Endodermal cell (in vitro differentiated cells): ENCODE data around the gene SPINK14. TPM values are rescaled to one million over a fixed set of nuclear protein-coding genes. Genes with fewer than 3 reads are reported as not detected.

Experiments used
- DNase-seq: peaks from one replicate; pipeline ENCODE4 v3.0.0-alpha.2; 2017
- H3K27ac ChIP-seq: 2 replicates; pipeline ENCODE4 v1.5.1; 2013; ENCODE audit warnings: mild to moderate bottlenecking, low read depth, low read length, moderate library complexity
- H3K27me3 ChIP-seq: 2 replicates; pipeline ENCODE4 v1.6.1; 2013; ENCODE audit warnings: mild to moderate bottlenecking, low read length, moderate library complexity; ENCODE audit not compliant: insufficient read depth, control insufficient read depth, poor library complexity, severe bottlenecking
- H3K36me3 ChIP-seq: 2 replicates; pipeline ENCODE4 v1.7.0; 2013; ENCODE audit warnings: mild to moderate bottlenecking, low read length, moderate library complexity; ENCODE audit not compliant: control insufficient read depth, insufficient read depth
- H3K4me1 ChIP-seq: one replicate; pipeline ENCODE4 v1.7.0; 2013; ENCODE audit warnings: low read length; ENCODE audit not compliant: control insufficient read depth, insufficient read depth
- H3K4me3 ChIP-seq: 2 replicates; pipeline ENCODE4 v1.5.1; 2013; ENCODE audit warnings: mild to moderate bottlenecking, low read length, moderate library complexity
- H3K9ac ChIP-seq: 2 replicates; pipeline ENCODE4 v1.6.1; 2013; ENCODE audit warnings: mild to moderate bottlenecking, low read length, moderate library complexity; ENCODE audit not compliant: poor library complexity, severe bottlenecking; ENCODE audit errors: extremely low read depth
- H3K9me3 ChIP-seq: 2 replicates; pipeline ENCODE4 v1.6.1; 2013; ENCODE audit warnings: mild to moderate bottlenecking, low read length, moderate library complexity; ENCODE audit not compliant: control insufficient read depth
- H3K27ac Mint-ChIP-seq: 2 replicates; pipeline ENCODE4 v1.8.0; 2020; ENCODE audit warnings: mixed read lengths
- H3K27me3 Mint-ChIP-seq: 2 replicates; pipeline ENCODE4 v1.8.0; 2021; ENCODE audit warnings: mild to moderate bottlenecking, mixed read lengths; ENCODE audit not compliant: insufficient read depth
- H3K36me3 Mint-ChIP-seq: 2 replicates; pipeline ENCODE4 v1.8.0; 2020; ENCODE audit warnings: low read depth, mixed read lengths
- H3K4me1 Mint-ChIP-seq: 2 replicates; pipeline ENCODE4 v1.8.0; 2020; ENCODE audit warnings: mixed read lengths
- H3K4me3 Mint-ChIP-seq: 2 replicates; pipeline ENCODE4 v1.8.0; 2020; ENCODE audit warnings: mild to moderate bottlenecking, moderate library complexity, mixed read lengths
- H3K9me3 Mint-ChIP-seq: 2 replicates; pipeline ENCODE4 v1.8.0; 2020; ENCODE audit warnings: mild to moderate bottlenecking, mixed read lengths
- WGBS, 2 experiments: methylation state at CpG; one replicate each; pipeline versions ENCODE4 v1.1.5 to v1.1.7; 2013; ENCODE audit warnings: missing lambda C conversion rate in 2 of 2, mixed read lengths in 1 of 2; ENCODE audit not compliant: insufficient coverage in 1 of 2, insufficient read length in 1 of 2; 5-methylcytosine and 5-hydroxymethylcytosine counted together
- total RNA-seq, 2 donors: library from RNA; stranded (reverse); fragmentation: NEBNext Ultra II Directional in 1 of 2; extraction: Animal tissue kit (Norgen Biotek cat#: 25700) in 1 of 2; gene quantifications; 2 replicates in 1 of 2; 3 replicates in 1 of 2; pipeline ENCODE4 v1.2.1, GENCODE V29; 2021
- TF ChIP-seq, protein P1 (sequence below): fragments of 200-600 bp; sonication (generic); conservative IDR thresholded peaks from 2 replicates; pipeline ENCODE4 v1.5.0; 2021; ENCODE audit warnings: antibody characterized with exemption, mild to moderate bottlenecking

The SPINK14 gene
- total RNA-seq, 2 donors from 2014 or later: not detected

DNA sequence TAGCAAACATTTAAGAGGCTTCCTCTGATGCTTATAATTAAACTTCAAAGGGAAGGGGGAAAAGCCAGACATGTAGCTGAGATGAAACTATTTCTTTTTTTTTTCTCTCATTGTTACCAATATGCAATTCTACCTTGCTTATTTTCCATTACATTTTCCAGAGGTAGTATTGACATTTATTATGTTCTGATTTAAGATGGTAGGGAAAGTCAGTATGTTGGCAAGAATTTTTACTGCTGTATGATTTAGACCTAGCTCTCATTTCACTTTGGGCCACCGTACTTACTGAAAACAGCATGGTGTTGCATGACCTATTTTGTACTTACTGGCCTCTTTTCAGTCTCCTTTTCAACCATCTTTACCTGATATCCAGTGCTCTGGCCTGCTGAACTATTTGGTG lies 24.9 kb downstream of the SPINK14 start:
- Histone ChIP-seq H3K4me3 (no peak overlapping the region), H3K9ac (no peak overlapping the region), H3K27me3 (no peaks in the 10 kb centered on the region), H3K36me3 (no peaks in the 10 kb centered on the region), H3K4me1 (no peaks in the 10 kb centered on the region), H3K9me3 (no peaks in the 10 kb centered on the region), H3K27ac (no peak overlapping the region)
- Mint-ChIP-seq H3K27me3 (no peaks in the 10 kb centered on the region), H3K36me3 (no peaks in the 10 kb centered on the region), H3K4me3 (no peak overlapping the region), H3K4me1 (peaks cover 2% of the 10 kb centered on the region), H3K27ac (no peak overlapping the region), H3K9me3 (no peaks in the 10 kb centered on the region)
- WGBS, 2 experiments: 92 to 100% methylated on average over 1 of the region's 1 CpG
- DNase-seq: no peak
- TF ChIP-seq, protein P1, sequence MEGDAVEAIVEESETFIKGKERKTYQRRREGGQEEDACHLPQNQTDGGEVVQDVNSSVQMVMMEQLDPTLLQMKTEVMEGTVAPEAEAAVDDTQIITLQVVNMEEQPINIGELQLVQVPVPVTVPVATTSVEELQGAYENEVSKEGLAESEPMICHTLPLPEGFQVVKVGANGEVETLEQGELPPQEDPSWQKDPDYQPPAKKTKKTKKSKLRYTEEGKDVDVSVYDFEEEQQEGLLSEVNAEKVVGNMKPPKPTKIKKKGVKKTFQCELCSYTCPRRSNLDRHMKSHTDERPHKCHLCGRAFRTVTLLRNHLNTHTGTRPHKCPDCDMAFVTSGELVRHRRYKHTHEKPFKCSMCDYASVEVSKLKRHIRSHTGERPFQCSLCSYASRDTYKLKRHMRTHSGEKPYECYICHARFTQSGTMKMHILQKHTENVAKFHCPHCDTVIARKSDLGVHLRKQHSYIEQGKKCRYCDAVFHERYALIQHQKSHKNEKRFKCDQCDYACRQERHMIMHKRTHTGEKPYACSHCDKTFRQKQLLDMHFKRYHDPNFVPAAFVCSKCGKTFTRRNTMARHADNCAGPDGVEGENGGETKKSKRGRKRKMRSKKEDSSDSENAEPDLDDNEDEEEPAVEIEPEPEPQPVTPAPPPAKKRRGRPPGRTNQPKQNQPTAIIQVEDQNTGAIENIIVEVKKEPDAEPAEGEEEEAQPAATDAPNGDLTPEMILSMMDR: no peak

DNA sequence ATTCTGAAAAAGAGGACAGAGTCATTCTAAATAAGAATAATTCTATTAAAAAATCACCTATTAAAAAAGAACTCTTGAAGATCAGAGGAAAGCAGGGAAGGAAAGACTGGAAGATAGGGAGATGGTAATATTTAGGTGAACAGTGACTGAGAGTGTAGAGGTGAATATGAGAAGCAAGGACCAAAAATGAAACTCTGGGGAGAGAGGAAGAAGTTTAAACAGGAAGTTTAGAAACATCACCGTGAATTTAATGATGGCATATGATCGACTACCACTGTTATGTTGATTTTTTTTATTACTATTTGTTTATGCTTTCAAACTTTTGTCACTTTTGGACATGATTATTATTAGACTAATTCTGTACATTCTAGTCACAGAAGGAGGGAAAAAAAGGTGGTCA lies 32.8 kb downstream of the SPINK14 start:
- no peak overlapping the region for H3K4me3 Mint-ChIP-seq
- Histone ChIP-seq H3K9me3 (no peaks in the 10 kb centered on the region), H3K4me3 (no peak overlapping the region), H3K9ac (no peak overlapping the region), H3K27ac (no peak overlapping the region), H3K4me1 (no peaks in the 10 kb centered on the region), H3K27me3 (no peaks in the 10 kb centered on the region), H3K36me3 (no peaks in the 10 kb centered on the region)
- H3K9me3 Mint-ChIP-seq: no peaks in the 10 kb centered on the region
- TF ChIP-seq, protein P1: no peak
- peaks cover under 1% of the 10 kb centered on the region for H3K4me1 Mint-ChIP-seq
- no peak for DNase-seq
- H3K27me3 Mint-ChIP-seq: peaks cover 3% of the 10 kb centered on the region
- 94 to 96% methylated on average over 2 of the region's 2 CpGs for WGBS, 2 experiments
- H3K27ac Mint-ChIP-seq: no peak overlapping the region
- no peaks in the 10 kb centered on the region for H3K36me3 Mint-ChIP-seq

DNA sequence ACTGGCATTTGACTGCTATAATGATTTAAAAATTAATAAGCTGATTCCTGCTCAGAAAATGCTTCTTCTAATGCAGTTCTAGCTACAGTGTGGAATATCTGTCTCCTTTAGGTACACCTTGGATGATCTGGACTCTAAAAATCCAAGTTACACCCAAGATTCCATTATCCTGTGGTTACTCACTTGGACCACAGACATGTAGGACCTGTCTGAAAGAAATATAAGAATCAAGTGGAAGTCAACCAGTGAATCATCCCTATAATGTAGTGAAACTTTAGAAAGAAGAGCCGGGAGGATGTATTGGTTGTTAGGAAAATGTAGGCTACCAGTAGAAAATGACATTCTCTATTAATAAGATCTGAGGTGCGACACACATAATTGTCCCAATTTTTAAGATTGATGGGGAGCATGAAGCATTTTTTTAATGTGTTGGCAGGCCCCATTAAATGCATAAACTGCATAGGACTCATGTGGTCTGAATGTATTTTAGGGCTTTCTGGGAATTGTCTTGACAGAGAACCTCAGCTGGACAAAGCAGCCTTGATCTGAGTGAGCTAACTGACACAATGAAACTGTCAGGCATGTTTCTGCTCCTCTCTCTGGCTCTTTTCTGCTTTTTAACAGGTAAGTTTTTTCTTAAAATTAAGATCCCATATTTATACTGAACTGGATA lies 34.3 kb downstream of the SPINK14 start, which contains the start of gene SPINK6:
TSS of gene SPINK6 (plus strand) at position 512 of the 673 bp plus-strand sequence. CDS start at position 567, 55 bp downstream.
- Histone ChIP-seq H3K9me3 (no peaks in the 10 kb centered on the region), H3K9ac (no peak within 1 kb of the TSS), H3K4me1 (no peaks in the 10 kb centered on the region), H3K27ac (no peak within 1 kb of the TSS), H3K27me3 (no peaks in the 10 kb centered on the region), H3K4me3 (no peak within 1 kb of the TSS), H3K36me3 (no peaks in the 10 kb centered on the region)
- H3K36me3 Mint-ChIP-seq: no peaks in the 10 kb centered on the region
- DNase-seq: no peak
- TF ChIP-seq, protein P1: no peak
- WGBS, 2 experiments: 94 to 100% methylated on average over 2 of the region's 2 CpGs
- H3K27ac Mint-ChIP-seq: no peak within 1 kb of the TSS
- peaks cover 6% of the 10 kb centered on the region for H3K27me3 Mint-ChIP-seq
- H3K9me3 Mint-ChIP-seq: no peaks in the 10 kb centered on the region
- no peaks in the 10 kb centered on the region for H3K4me1 Mint-ChIP-seq
- H3K4me3 Mint-ChIP-seq: no peak within 1 kb of the TSS
